Right hindlimb (tissue), 1 donor: ENCODE data around the gene IP6K3.
A peak's percentile ranks its signal among the peaks of the same experiment; 100 is the strongest.

Experiments
- DNase-seq: peaks from one replicate; pipeline ENCODE4 v3.0.0-alpha.2; 2018

IP6K3 gene

DNA sequence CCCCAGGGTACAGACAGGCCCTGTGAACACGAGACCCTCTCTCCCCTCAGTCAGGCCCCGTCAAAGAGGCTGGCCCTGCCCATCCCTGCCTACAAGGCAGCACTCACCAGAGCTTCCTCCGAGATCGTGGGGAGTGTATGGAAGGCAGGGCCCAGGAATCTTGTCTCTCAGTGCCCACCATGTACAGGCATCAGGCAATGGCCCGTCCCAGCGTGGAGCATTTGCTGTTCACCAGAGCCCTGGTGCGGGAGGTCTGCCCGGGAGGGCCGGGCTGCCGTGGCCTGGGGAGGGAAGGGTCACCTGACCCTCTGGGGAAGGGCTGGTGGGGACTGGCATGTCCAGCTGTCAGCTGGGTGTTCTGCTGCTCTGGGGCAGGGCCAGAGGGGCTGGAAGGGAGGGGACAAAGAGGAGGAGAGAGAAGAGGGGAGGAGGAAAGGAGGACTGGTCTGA, at the start of gene IP6K3:
TSS of gene IP6K3 (minus strand) at position 255 of the 450 bp plus-strand sequence. CDS start 11,429 bp downstream, outside the sequence.
- peak; percentile 67 for DNase-seq

GRCh38 chr6:33794910-33795623, 48.4 kb upstream of the IP6K3 start:
- DNase-seq = no peak

GRCh38 chr6:33792981-33793380, 46.3 kb upstream of the IP6K3 start:
- no peak for DNase-seq

- DNase-seq = no peak
These were observed 44.9 kb upstream of the IP6K3 start for GRCh38 chr6:33791620-33792019.

DNA sequence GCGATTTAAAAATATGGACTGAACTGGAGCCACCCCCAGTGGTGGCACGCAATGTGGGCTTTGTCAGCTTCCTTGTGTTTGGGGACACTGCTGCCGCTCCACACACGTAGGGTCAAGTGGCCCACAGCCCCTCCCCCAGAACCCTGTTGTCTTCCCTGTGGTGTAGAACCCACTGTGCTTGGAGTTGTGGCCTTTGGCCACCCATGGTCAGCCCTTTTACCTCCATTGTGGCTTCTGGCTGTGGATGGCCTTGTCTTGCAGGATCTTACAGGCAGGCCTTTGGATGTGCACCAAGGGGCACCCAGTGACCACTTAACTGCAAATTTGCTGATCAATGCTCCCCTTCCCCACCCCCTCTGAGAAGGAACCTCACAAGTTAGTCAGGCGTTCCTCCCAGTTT, 44.2 kb upstream of the IP6K3 start:
- DNase-seq = no peak

GRCh38 chr6:33790379-33790778, 43.7 kb upstream of the IP6K3 start:
- no peak for DNase-seq

GRCh38 chr6:33789550-33789895, 42.8 kb upstream of the IP6K3 start:
- DNase-seq = no peak

- peak; percentile 97 for DNase-seq
These were observed 42.2 kb upstream of the IP6K3 start, which contains the start of gene LEMD2 for GRCh38 chr6:33788694-33789549. Gene LEMD2 (minus strand): TSS chr6:33789130. CDS start chr6:33789116, 14 bp downstream.

DNA sequence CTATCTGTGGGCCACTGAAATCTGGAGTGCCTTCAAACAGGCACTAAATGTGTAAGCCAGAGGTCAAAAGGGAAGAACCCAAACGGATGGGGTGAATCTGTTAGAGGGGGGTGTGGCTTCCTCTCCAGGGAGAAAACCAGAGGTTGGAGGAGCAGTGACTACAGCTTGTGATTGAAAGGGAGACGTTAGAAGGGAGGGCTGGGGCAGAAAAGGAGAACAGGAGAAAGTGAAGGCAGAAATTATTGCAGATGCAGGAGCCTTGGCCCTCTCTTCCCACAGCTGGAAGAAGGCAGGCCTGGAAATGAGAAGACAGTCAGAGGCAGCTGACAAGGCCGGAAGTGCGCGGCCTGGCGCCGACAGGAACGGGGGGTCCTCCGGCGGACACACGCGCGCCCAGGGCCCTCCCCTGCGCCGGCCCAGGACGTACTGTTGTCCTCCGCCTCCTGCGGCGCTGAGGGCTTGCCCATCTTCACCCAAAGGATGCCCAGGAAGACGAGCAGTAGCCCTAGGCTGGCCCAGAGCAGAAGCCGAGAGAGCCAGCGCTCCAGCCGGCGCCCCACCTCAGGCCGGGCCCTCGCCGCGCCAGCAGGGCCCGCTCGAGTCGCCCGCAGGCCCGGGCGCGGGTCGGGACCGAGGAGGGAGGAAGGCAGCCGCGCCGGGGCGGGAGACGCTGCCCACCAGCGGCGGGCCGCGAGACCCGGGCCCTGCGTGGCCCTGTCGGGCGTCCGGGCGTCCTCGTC, 41.4 kb upstream of the IP6K3 start:
- DNase-seq = peak; percentile 90

DNA sequence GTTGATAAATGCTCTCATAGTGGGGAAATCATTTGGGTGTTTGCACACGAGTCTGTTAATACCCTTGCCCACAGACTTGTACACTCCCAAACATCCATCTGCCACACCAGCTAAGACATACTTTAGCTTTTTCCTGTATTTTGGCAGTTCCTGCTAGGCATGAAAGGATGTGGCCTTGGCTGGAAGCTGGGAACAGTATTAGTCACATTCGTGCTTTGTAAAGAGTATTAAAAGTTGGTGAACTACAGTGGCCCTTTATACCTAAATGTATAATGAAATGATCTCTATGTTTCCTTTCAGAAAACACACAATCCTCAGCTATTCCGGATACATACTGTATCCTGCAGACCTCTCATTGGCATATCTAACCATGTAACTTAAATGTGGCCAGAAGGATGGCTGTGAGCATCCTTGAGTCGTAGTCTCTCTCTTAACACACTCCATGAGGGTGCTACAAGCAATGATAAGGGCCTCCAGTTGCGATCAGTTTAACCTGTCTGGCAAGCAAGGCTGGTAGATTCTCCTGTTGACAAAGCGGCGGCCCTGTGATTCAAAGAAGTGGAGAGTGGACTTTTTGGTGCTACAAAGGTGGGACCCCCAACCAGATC, 40.7 kb upstream of the IP6K3 start:
- DNase-seq = no peak

DNA sequence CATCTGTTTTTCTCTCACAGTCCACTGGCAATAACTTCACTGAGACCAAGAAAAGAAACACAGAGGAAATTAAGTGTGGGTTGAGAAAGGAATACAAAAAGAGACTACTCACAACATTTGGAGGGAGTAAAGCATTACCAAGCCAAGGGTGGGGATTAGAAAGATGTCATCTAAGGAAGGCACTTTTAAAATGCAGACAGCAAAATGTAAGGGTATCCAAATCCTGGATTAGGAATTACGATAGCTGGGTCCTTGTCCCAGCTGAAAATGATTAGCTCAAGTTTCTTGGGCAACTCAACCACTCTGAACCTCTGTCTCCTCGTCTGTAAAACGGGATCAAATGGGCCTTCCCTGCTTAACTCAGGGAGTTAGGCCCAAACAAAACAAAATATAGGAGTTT, 40.0 kb upstream of the IP6K3 start:
- DNase-seq = no peak

DNA sequence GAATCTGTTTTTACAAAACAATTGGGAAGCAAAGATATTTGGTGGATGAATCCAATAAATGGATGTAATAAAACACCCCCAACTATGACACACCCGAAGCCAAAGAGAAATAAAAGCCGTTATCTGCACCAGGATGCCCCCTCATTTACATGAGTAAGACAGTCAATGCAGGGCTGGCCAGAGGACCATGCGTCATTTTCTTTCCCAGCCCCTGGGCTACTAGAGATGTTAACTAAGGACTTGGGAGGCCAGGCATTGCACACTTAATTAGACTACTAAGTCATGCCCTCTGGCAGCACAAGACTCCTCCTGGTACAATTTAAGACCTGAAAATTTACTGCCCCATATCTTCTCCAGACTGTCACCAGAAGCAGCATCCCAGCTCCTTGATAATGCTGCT, 39.1 kb upstream of the IP6K3 start:
- DNase-seq = no peak

DNA sequence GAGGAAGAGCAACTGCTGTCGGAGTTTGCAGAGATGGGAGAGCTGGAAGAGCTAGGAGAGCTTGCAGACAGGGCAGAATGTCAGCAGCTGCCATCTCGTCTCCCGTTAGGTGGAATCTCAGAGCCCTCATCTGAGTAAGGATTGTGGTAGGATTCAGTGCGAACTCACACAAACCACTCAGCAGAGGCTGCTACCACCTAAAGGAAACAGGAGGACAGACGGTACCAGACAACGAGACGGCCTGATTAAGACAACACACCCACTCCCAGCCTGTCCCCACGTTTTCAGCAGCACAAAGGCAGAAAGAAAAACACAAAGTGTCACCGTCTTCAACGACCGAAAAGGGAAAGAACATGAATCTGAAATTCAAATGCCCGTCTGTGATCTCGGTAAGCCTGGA, 38.1 kb upstream of the IP6K3 start:
- no peak for DNase-seq

- no peak for DNase-seq
These were observed 37.2 kb upstream of the IP6K3 start for GRCh38 chr6:33783781-33784520.

DNA sequence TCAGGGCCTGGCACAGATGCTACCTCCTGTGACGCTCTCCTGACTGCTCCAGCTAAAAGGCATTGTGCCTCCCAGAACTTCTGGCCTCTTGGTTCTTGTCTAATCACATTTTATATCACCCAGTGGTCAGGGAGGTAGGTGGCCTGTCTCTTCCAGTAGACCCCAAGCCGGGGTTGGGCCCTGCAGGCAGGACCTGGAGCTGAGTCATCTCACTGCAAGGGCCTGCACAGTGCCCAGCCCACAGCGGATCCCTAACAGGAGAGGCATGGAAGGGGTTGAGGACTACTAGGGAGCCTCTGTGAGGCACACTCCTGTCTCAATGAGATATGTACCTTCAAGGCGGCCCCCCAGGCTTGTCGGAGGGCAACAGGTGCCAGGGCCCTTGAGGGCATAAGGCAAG, 35.9 kb upstream of the IP6K3 start:
- DNase-seq = no peak

DNA sequence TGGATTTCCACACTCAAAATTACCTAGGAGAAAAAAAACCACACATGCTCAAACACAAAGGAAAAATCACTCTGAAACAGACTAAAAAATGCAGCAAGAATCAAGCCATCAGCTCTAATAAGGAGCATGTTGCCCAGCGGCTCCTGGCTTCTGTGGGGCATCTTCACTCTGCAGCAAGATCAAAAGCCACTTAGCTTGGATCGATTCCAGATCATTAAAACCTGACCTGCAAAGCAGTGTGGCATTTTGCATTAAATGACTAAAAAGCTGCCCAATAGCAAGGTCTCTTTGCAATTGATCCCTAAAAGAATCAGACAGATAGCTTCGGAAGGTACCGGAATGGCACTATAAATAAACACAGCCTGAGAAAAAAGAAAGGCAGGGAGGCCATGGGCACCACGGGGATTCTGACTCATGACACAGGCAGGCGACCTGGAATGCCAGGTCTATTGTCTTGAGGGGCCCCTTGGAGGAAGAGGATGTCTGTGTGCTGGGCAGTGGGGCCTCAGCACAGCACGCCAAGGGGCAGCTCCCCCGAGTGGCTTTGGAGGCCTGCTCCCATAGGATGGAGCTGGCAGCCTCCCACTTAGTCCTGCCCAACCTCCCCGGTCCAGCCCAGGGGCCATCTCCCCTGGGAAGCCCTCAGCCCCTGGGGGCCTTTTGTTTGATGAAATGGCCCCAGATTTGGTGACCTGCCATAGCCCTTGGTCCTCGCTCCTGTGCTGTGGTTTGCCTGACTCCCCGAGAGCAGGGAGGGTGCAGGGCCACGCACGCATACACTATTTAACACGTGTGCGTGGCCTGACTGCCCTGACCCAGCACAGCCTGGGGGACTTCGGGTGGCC, 34.6 kb upstream of the IP6K3 start:
- no peak for DNase-seq

GRCh38 chr6:33779895-33780294, 33.2 kb upstream of the IP6K3 start:
- no peak for DNase-seq

GRCh38 chr6:33779290-33779689, 32.6 kb upstream of the IP6K3 start:
- DNase-seq = no peak

- DNase-seq = no peak
These were observed 31.9 kb upstream of the IP6K3 start for GRCh38 chr6:33778444-33779121.
